Loucy (cell line): Measurements from ENCODE around the gene MTA1.

Experiments
- H2AFZ ChIP-seq: fragments of 200-600 bp; sonication (generic); 2 replicates; pipeline ENCODE4 v1.6.0; 2016; ENCODE audit warnings: antibody characterized with exemption, mild to moderate bottlenecking, low read length, moderate library complexity
- H3F3A ChIP-seq: fragments of 200-600 bp; 2 replicates; pipeline ENCODE4 v1.6.0; 2016; ENCODE audit warnings: antibody characterized with exemption, low read depth, mild to moderate bottlenecking
- H3K27me3 ChIP-seq: fragments of 200-600 bp; sonication (generic); 2 replicates; pipeline ENCODE4 v1.6.1; 2014; ENCODE audit warnings: low read length, mild to moderate bottlenecking; ENCODE audit not compliant: insufficient read depth, poor library complexity, severe bottlenecking
- H3K36me3 ChIP-seq: fragments of 200-600 bp; sonication (generic); 2 replicates; pipeline ENCODE4 v1.6.1; 2016; ENCODE audit warnings: low read length; ENCODE audit not compliant: insufficient read depth
- H3K4me1 ChIP-seq: fragments of 200-600 bp; sonication (generic); 2 replicates; pipeline ENCODE4 v1.5.1; 2014; ENCODE audit warnings: low read length, mild to moderate bottlenecking; ENCODE audit not compliant: insufficient read depth, poor library complexity, severe bottlenecking
- H3K4me2 ChIP-seq: fragments of 200-600 bp; sonication (generic); 2 replicates; pipeline ENCODE4 v1.6.0; 2014; ENCODE audit warnings: antibody characterized with exemption, low read length, low read depth, mild to moderate bottlenecking; ENCODE audit not compliant: poor library complexity, severe bottlenecking
- H3K4me3 ChIP-seq: fragments of 200-600 bp; sonication (generic); 2 replicates; pipeline ENCODE4 v1.5.1; 2014; ENCODE audit warnings: low read length, mild to moderate bottlenecking, mixed read lengths; ENCODE audit not compliant: poor library complexity, severe bottlenecking
- H3K79me2 ChIP-seq: fragments of 200-600 bp; sonication (generic); 2 replicates; pipeline ENCODE4 v1.6.1; 2014; ENCODE audit warnings: low read length; ENCODE audit not compliant: insufficient read depth
- H3K9ac ChIP-seq: fragments of 200-600 bp; sonication (generic); 2 replicates; pipeline ENCODE4 v1.6.0; 2014; ENCODE audit warnings: mild to moderate bottlenecking, low read depth, low read length, moderate library complexity; ENCODE audit not compliant: poor library complexity, severe bottlenecking
- H3K9me2 ChIP-seq: fragments of 200-600 bp; sonication (generic); replicated peaks from 2 replicates; pipeline ENCODE4 v1.6.1; 2016; ENCODE audit warnings: low read depth, low read length, mixed read lengths
- H3K9me3 ChIP-seq: fragments of 200-600 bp; sonication (generic); 2 replicates; pipeline ENCODE4 v1.6.1; 2014; ENCODE audit warnings: mild to moderate bottlenecking, antibody characterized with exemption, low read length, low read depth; ENCODE audit not compliant: insufficient read depth
- H4K20me1 ChIP-seq: fragments of 200-600 bp; sonication (generic); 2 replicates; pipeline ENCODE4 v1.6.0; 2014; ENCODE audit warnings: antibody characterized with exemption, low read length, mild to moderate bottlenecking; ENCODE audit not compliant: insufficient read depth, poor library complexity, severe bottlenecking
- EZH2phosphoT487 ChIP-seq: fragments of 200-600 bp; IDR thresholded peaks from 2 replicates; pipeline ENCODE4 v1.6.1; 2018; ENCODE audit warnings: antibody characterized with exemption, mild to moderate bottlenecking, moderate library complexity, borderline replicate concordance
- TF ChIP-seq, protein P1 (sequence below): fragments of 200-600 bp; sonication (generic); conservative IDR thresholded peaks from 2 replicates; pipeline ENCODE4 v1.5.1; 2014; ENCODE audit warnings: mild to moderate bottlenecking, antibody characterized with exemption, low read length

The MTA1 gene

DNA sequence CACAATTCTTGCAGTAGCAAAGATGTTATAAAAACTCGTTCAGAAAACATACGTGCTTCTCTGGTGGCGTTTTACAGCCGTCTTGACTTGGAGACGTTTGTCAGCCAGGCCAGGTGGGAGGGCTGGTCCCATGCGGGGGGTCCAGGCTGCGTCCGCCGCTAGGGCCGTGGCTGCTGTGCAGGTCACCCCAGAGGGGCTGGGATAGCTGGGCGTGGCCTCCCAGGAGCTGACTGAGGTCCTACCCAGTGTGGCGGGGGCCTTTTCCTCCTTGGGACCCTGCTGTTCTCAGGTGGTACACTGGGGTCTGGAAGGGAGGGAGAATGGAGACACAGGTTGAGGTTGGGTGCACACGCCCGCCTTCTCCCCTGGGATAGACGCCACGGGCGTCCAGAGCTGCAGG is 25.2 kb downstream of the MTA1 start:
- no peaks in the 10 kb centered on the region for H3K9me2 ChIP-seq
- peaks cover 38% of the 10 kb centered on the region; the same call in 1 of the 2 replicates for H3K36me3 ChIP-seq
- no peak overlapping the region for H2AFZ ChIP-seq
- no peak overlapping the region for H3K4me3 ChIP-seq
- TF ChIP-seq EZH2phosphoT487 = no peak
- TF ChIP-seq, protein P1, sequence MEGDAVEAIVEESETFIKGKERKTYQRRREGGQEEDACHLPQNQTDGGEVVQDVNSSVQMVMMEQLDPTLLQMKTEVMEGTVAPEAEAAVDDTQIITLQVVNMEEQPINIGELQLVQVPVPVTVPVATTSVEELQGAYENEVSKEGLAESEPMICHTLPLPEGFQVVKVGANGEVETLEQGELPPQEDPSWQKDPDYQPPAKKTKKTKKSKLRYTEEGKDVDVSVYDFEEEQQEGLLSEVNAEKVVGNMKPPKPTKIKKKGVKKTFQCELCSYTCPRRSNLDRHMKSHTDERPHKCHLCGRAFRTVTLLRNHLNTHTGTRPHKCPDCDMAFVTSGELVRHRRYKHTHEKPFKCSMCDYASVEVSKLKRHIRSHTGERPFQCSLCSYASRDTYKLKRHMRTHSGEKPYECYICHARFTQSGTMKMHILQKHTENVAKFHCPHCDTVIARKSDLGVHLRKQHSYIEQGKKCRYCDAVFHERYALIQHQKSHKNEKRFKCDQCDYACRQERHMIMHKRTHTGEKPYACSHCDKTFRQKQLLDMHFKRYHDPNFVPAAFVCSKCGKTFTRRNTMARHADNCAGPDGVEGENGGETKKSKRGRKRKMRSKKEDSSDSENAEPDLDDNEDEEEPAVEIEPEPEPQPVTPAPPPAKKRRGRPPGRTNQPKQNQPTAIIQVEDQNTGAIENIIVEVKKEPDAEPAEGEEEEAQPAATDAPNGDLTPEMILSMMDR = no peak
- no peaks in the 10 kb centered on the region for H3K4me1 ChIP-seq
- no peaks in the 10 kb centered on the region for H3F3A ChIP-seq
- H4K20me1 ChIP-seq = peaks cover 27% of the 10 kb centered on the region
- peaks cover 26% of the 10 kb centered on the region; the same call in 1 of the 2 replicates for H3K79me2 ChIP-seq
- no peak overlapping the region for H3K4me2 ChIP-seq
- no peaks in the 10 kb centered on the region for H3K27me3 ChIP-seq
- no peak overlapping the region for H3K9ac ChIP-seq
- no peaks in the 10 kb centered on the region for H3K9me3 ChIP-seq

DNA sequence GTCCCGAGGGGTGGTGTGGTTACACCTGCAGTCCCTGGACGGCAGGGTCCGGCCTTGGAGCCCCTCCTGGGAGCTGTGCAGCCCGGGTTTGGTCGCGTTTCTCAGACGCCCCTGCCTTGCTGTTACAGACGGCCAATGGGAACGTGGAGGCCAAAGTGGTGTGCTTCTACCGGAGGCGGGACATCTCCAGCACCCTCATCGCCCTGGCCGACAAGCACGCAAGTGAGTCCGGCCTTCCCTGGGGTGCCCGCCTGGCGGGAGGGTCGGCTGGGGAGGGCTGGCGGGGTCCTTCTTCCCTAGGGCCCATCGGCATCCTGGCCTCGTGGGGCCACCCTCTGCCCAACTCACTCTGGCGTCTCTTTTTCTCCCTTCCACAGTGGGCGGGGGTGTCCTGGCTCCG is 25.7 kb downstream of the MTA1 start:
- peaks cover 27% of the 10 kb centered on the region for H4K20me1 ChIP-seq
- peaks cover 21% of the 10 kb centered on the region; the same call in 1 of the 2 replicates for H3K79me2 ChIP-seq
- no peak overlapping the region for H3K4me3 ChIP-seq
- no peaks in the 10 kb centered on the region for H3K27me3 ChIP-seq
- no peak overlapping the region for H3K4me2 ChIP-seq
- no peaks in the 10 kb centered on the region for H3K9me3 ChIP-seq
- H2AFZ ChIP-seq = no peak overlapping the region
- TF ChIP-seq, protein P1 = no peak
- TF ChIP-seq EZH2phosphoT487 = no peak
- H3K4me1 ChIP-seq = no peaks in the 10 kb centered on the region
- H3K9ac ChIP-seq = no peak overlapping the region
- H3K36me3 ChIP-seq = peaks cover 38% of the 10 kb centered on the region; the same call in 1 of the 2 replicates
- no peaks in the 10 kb centered on the region for H3F3A ChIP-seq
- no peaks in the 10 kb centered on the region for H3K9me2 ChIP-seq

DNA sequence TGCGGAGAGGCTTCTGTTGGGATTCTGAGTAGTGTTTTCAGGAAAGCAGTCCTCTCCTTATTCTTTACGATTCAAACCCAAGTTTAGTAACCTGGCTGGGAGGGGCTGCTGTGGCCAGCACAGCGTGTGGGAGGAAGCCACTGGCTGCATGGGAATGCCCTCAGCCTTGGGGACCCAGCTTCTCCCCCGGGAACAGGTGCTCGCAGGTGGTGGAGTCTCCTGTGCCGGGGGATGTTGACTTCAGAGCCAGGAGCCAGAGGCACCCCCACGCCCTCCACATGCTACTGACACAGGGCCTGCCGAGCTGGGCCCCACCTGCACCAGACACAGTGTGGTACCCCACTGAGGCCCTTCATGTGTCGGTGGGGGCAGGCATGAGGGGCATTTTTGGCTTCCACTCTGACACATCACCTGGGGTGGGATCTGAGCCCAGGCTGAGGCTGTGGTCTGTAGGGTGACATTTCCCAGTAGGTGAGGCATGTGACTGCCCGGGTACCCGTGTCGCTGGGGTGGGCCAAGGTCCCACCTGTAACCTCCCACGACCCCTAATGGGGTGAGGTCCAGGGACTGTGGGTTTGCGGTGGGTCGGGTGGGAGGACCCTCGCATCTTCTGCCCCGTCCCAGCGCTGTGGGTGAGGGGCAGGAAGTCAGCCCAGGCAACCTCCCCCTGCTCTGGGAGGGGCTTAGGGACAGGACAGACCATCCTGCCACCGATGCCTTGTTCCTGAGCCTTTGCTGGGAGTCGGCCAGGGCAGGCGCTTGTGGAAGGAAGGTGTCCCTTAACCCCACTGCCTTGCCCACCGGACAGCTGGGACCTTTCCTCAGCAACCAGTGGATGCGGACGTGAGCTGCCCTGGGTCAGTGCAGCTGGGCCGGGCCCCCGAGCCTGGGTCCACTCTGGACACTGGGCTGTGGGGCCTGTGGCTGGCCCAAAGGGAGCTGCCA is 26.5 kb downstream of the MTA1 start:
- Histone ChIP-seq H3K9ac (no peak overlapping the region), H3K9me3 (no peaks in the 10 kb centered on the region), H3K27me3 (no peaks in the 10 kb centered on the region), H3K79me2 (peaks cover 16% of the 10 kb centered on the region; the same call in 1 of the 2 replicates), H3K4me2 (no peak overlapping the region), H3F3A (no peaks in the 10 kb centered on the region), H3K36me3 (peaks cover 38% of the 10 kb centered on the region; the same call in 1 of the 2 replicates), H3K4me3 (no peak overlapping the region), H4K20me1 (peaks cover 23% of the 10 kb centered on the region), H3K4me1 (no peaks in the 10 kb centered on the region), H2AFZ (no peak overlapping the region), H3K9me2 (no peaks in the 10 kb centered on the region)
- TF ChIP-seq, protein P1 = no peak
- TF ChIP-seq EZH2phosphoT487 = no peak
